H1 (cell line): ENCODE results near the gene TRIB2. TPM values are rescaled to one million over a fixed set of nuclear protein-coding genes. Genes with fewer than 3 reads are reported as not detected.

Experiments
- ASH2L ChIP-seq: fragments of 200-600, 300-600 bp; sonication (generic); IDR thresholded peaks from one replicate; pipeline ENCODE4 v1.7.1; 2017; ENCODE audit warnings: low read length
- CREB1 ChIP-seq: IDR thresholded peaks from 2 replicates; pipeline ENCODE4 v1.6.1; 2012; ENCODE audit warnings: inconsistent platforms
- HDAC6 ChIP-seq: IDR thresholded peaks from one replicate; pipeline ENCODE4 v1.7.1; 2012; ENCODE audit warnings: low read depth, mild to moderate bottlenecking, inconsistent platforms, low read length, moderate library complexity
- JUND ChIP-seq: IDR thresholded peaks from 2 replicates; pipeline ENCODE4 v1.6.1; 2011; ENCODE audit warnings: mild to moderate bottlenecking, improper control_type of control experiment, low read length
- RAD21 ChIP-seq, 2 experiments: IDR thresholded peaks in 1 of 2; conservative IDR thresholded peaks in 1 of 2; 2 replicates each; pipeline ENCODE4 v1.6.1; 2011; ENCODE audit warnings: low read depth in 2 of 2, low read length in 2 of 2, improper control_type of control experiment in 1 of 2, inconsistent platforms in 1 of 2, mild to moderate bottlenecking in 1 of 2, moderate library complexity in 1 of 2
- RBBP5 ChIP-seq: IDR thresholded peaks from 2 replicates; pipeline ENCODE4 v1.7.1; 2012; ENCODE audit warnings: low read depth, mild to moderate bottlenecking, inconsistent platforms, low read length, moderate library complexity, borderline replicate concordance
- RFX5 ChIP-seq: IDR thresholded peaks from 2 replicates; pipeline ENCODE4 v1.6.1; 2011; ENCODE audit warnings: low read depth, low read length, improper control_type of control experiment, borderline replicate concordance
- polyA plus RNA-seq, 7 experiments: library from polyadenylated mRNA; depleted of rRNA in 3 of 7; stranded (reverse) in 5 of 7; unstranded in 2 of 7; fragments of >200 nt in 5 of 7; fragments of 200-250 nt in 2 of 7; gene quantifications; 1 replicate in 5 of 7; 2 replicates in 1 of 7; 4 replicates in 1 of 7; pipeline versions ENCODE4 v1.2.1 to v1.2.3, GENCODE V29; 2011 to 2013; ENCODE audit warnings: missing spikeins in 2 of 7, mixed read lengths in 2 of 7
- total RNA-seq: library from RNA; stranded (reverse); fragmentation: NEBNext Ultra II Directional; extraction: Animal tissue kit (Norgen Biotek cat#: 25700); gene quantifications from 2 replicates; pipeline ENCODE4 v1.2.1, GENCODE V29; 2021
- TF ChIP-seq, protein P1 (sequence below): fragments of 300-600 bp; sonication (generic); IDR thresholded peaks from 2 replicates; pipeline ENCODE4 v1.7.1; 2012; ENCODE audit warnings: low read length, moderate library complexity, mild to moderate bottlenecking, inconsistent platforms; ENCODE audit not compliant: insufficient replicate concordance
- TF ChIP-seq, protein P2 (sequence below): IDR thresholded peaks from 2 replicates; pipeline ENCODE4 v1.6.1; 2011; ENCODE audit warnings: low read length, improper control_type of control experiment

Gene TRIB2
- total and polyA plus RNA-seq, 2 of the 8 experiments (the other 6 are each of a cell fraction or from before 2014, with no cell fraction given) = 40.8 to 57.0 TPM

DNA sequence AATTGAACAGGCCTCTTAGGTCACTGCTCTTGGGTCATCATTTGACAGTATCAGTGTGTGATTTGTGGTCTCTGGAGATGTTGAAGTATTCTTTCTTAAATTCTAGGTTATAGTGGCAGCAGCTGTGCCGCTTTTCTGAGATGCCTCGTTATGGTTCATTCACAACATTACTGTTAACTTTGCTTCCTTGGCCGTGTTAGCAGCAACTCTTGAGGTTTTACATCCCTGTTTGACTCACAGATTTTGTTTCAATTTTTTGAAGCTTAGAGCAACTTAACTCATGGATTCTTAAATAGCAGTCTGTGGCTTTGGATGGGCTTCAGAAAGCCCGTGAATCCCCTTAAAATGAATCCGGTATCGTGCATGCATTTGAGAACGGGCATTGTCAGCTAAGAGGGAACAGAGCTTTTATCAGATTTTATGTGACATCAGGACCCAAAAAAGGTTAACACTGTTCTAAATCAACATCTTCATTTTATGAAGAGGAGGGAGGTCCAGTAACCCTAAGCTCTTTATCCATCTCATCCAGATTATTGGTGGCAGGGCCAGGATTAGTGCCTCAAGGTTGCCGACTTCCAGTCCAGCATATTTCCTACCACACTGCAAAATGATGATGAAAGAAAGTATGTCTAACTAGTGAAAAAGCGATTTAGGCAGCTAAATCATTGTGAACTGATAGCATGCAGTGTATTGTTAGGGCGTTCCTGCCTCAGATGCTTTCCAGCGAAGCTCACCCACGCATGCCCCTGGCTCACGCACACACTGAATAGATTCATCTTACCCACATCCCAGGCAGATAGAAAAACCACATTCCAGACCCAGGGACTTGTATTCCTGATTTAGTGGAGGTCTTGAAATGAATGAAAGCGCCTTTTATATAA is 5.1 kb downstream of the TRIB2 start (continued):
- TF ChIP-seq, protein P1, sequence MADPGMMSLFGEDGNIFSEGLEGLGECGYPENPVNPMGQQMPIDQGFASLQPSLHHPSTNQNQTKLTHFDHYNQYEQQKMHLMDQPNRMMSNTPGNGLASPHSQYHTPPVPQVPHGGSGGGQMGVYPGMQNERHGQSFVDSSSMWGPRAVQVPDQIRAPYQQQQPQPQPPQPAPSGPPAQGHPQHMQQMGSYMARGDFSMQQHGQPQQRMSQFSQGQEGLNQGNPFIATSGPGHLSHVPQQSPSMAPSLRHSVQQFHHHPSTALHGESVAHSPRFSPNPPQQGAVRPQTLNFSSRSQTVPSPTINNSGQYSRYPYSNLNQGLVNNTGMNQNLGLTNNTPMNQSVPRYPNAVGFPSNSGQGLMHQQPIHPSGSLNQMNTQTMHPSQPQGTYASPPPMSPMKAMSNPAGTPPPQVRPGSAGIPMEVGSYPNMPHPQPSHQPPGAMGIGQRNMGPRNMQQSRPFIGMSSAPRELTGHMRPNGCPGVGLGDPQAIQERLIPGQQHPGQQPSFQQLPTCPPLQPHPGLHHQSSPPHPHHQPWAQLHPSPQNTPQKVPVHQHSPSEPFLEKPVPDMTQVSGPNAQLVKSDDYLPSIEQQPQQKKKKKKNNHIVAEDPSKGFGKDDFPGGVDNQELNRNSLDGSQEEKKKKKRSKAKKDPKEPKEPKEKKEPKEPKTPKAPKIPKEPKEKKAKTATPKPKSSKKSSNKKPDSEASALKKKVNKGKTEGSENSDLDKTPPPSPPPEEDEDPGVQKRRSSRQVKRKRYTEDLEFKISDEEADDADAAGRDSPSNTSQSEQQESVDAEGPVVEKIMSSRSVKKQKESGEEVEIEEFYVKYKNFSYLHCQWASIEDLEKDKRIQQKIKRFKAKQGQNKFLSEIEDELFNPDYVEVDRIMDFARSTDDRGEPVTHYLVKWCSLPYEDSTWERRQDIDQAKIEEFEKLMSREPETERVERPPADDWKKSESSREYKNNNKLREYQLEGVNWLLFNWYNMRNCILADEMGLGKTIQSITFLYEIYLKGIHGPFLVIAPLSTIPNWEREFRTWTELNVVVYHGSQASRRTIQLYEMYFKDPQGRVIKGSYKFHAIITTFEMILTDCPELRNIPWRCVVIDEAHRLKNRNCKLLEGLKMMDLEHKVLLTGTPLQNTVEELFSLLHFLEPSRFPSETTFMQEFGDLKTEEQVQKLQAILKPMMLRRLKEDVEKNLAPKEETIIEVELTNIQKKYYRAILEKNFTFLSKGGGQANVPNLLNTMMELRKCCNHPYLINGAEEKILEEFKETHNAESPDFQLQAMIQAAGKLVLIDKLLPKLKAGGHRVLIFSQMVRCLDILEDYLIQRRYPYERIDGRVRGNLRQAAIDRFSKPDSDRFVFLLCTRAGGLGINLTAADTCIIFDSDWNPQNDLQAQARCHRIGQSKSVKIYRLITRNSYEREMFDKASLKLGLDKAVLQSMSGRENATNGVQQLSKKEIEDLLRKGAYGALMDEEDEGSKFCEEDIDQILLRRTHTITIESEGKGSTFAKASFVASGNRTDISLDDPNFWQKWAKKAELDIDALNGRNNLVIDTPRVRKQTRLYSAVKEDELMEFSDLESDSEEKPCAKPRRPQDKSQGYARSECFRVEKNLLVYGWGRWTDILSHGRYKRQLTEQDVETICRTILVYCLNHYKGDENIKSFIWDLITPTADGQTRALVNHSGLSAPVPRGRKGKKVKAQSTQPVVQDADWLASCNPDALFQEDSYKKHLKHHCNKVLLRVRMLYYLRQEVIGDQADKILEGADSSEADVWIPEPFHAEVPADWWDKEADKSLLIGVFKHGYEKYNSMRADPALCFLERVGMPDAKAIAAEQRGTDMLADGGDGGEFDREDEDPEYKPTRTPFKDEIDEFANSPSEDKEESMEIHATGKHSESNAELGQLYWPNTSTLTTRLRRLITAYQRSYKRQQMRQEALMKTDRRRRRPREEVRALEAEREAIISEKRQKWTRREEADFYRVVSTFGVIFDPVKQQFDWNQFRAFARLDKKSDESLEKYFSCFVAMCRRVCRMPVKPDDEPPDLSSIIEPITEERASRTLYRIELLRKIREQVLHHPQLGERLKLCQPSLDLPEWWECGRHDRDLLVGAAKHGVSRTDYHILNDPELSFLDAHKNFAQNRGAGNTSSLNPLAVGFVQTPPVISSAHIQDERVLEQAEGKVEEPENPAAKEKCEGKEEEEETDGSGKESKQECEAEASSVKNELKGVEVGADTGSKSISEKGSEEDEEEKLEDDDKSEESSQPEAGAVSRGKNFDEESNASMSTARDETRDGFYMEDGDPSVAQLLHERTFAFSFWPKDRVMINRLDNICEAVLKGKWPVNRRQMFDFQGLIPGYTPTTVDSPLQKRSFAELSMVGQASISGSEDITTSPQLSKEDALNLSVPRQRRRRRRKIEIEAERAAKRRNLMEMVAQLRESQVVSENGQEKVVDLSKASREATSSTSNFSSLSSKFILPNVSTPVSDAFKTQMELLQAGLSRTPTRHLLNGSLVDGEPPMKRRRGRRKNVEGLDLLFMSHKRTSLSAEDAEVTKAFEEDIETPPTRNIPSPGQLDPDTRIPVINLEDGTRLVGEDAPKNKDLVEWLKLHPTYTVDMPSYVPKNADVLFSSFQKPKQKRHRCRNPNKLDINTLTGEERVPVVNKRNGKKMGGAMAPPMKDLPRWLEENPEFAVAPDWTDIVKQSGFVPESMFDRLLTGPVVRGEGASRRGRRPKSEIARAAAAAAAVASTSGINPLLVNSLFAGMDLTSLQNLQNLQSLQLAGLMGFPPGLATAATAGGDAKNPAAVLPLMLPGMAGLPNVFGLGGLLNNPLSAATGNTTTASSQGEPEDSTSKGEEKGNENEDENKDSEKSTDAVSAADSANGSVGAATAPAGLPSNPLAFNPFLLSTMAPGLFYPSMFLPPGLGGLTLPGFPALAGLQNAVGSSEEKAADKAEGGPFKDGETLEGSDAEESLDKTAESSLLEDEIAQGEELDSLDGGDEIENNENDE = no peak
- TF ChIP-seq RFX5 (no peak), RBBP5 (no peak), CREB1 (no peak), HDAC6 (no peak), ASH2L (no peak), JUND (no peak), RAD21 (IDR thresholded peaks at IDR 0.05 in 1 of 2, conservative IDR thresholded peaks at IDR 0.05 in 1 of 2; ENCODE audit: low read depth in 2 of 2, low read length in 2 of 2) (no peak)
- TF ChIP-seq, protein P2, sequence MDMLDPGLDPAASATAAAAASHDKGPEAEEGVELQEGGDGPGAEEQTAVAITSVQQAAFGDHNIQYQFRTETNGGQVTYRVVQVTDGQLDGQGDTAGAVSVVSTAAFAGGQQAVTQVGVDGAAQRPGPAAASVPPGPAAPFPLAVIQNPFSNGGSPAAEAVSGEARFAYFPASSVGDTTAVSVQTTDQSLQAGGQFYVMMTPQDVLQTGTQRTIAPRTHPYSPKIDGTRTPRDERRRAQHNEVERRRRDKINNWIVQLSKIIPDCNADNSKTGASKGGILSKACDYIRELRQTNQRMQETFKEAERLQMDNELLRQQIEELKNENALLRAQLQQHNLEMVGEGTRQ = no peak
